A673 (cell line): ENCODE measurements around the gene CGNL1. TPM values are rescaled to one million over a fixed set of nuclear protein-coding genes. Genes with fewer than 3 reads are reported as not detected.

Experiments
- BruUV-seq: library from RNA; stranded (reverse); fragments of 400-500 nt; replicated peaks from 2 replicates; lab custom pipeline; 2021; lab: Mats Ljungman, UMichigan
- CTCF ChIA-PET: fragments of 300-600 bp; sonication (Branson Sonifier 250); formaldehyde crosslinking; loops from one replicate; lab custom pipeline; 2022; ENCODE audit warnings: antibody characterized with exemption; lab: Charles Lee
- POLR2A ChIA-PET: fragments of 300-600 bp; sonication (Branson Sonifier 250); formaldehyde crosslinking; loops from one replicate; lab custom pipeline; 2022; ENCODE audit warnings: antibody characterized with exemption; ENCODE audit not compliant: low non-redundant PET; lab: Charles Lee
- DNase-seq: peaks from one replicate; pipeline ENCODE4 v3.0.0-alpha.2; 2015; ENCODE audit warnings: low spot score
- H3K27ac ChIP-seq: fragments of 200-600 bp; sonication (generic); 2 replicates; pipeline ENCODE4 v1.5.1; 2016; ENCODE audit warnings: mixed run types, low read depth, mild to moderate bottlenecking, mixed read lengths, antibody characterized with exemption, low read length; ENCODE audit not compliant: poor library complexity, severe bottlenecking
- H3K27me3 ChIP-seq: fragments of 200-600 bp; sonication (generic); replicated peaks from 2 replicates; pipeline ENCODE4 v1.6.1; 2017; ENCODE audit warnings: mixed run types, low read depth, mild to moderate bottlenecking, mixed read lengths, antibody characterized with exemption, low read length; ENCODE audit not compliant: insufficient read depth, poor library complexity
- H3K36me3 ChIP-seq: fragments of 200-600 bp; sonication (generic); 2 replicates; pipeline ENCODE4 v1.6.1; 2016; ENCODE audit warnings: mixed run types, mild to moderate bottlenecking, mixed read lengths, antibody characterized with exemption, low read length; ENCODE audit not compliant: insufficient read depth, poor library complexity, severe bottlenecking
- H3K4me1 ChIP-seq: fragments of 200-600 bp; sonication (generic); 2 replicates; pipeline ENCODE4 v1.6.1; 2017; ENCODE audit warnings: mixed run types, mild to moderate bottlenecking, mixed read lengths, antibody characterized with exemption, low read length; ENCODE audit not compliant: insufficient read depth, poor library complexity, severe bottlenecking
- H3K4me3 ChIP-seq: fragments of 200-600 bp; sonication (generic); 2 replicates; pipeline ENCODE4 v1.5.1; 2016; ENCODE audit warnings: low read depth, mixed run types, mild to moderate bottlenecking, mixed read lengths, low read length; ENCODE audit not compliant: poor library complexity, severe bottlenecking
- H3K9me3 ChIP-seq: fragments of 200-600 bp; sonication (generic); 2 replicates; pipeline ENCODE4 v1.6.1; 2016; ENCODE audit warnings: mixed run types, low read depth, mild to moderate bottlenecking, mixed read lengths, antibody characterized with exemption, low read length; ENCODE audit not compliant: poor library complexity, severe bottlenecking
- CTCF ChIP-seq: fragments of 300-800, 200-600 bp; sonication (generic); conservative IDR thresholded peaks from 2 replicates; pipeline ENCODE4 v1.5.1; 2017; ENCODE audit warnings: low read depth, mild to moderate bottlenecking, antibody characterized with exemption, low read length, moderate library complexity, mixed read lengths
- EZH2 ChIP-seq: fragments of 200-600 bp; sonication (generic); IDR thresholded peaks from 2 replicates; pipeline ENCODE4 v1.6.1; 2017; ENCODE audit warnings: borderline replicate concordance, low read depth, mild to moderate bottlenecking, mixed read lengths, antibody characterized with exemption, low read length; ENCODE audit not compliant: poor library complexity, severe bottlenecking
- intact Hi-C: fragments of 100-400 bp; cut with micrococcal nuclease; formaldehyde crosslinking; loops from one replicate; pipeline ENCODE4 v1.10.0; 2022; ENCODE audit not compliant: unreplicated experiment
- total RNA-seq: library from RNA; stranded (reverse); gene quantifications from 2 replicates; pipeline ENCODE4 v1.2.3, GENCODE V29; 2021

The CGNL1 gene
- total RNA-seq, 1 experiment from 2014 or later = 0.58 TPM

GRCh38 chr15:57544848-57545480 lies 168.7 kb downstream of the CGNL1 start:
- CTCF ChIA-PET = no interaction called here

GRCh38 chr15:57545995-57546394 lies 169.7 kb downstream of the CGNL1 start:
- Histone ChIP-seq H3K27ac (no peak overlapping the region), H3K9me3 (no peaks in the 10 kb centered on the region), H3K36me3 (no peaks in the 10 kb centered on the region), H3K27me3 (no peaks in the 10 kb centered on the region), H3K4me1 (no peaks in the 10 kb centered on the region), H3K4me3 (no peak overlapping the region)
- DNase-seq = no peak
- TF ChIP-seq EZH2 (no peak), CTCF (no peak)
- intact Hi-C loops = no loop called here
- no TSS peak for BruUV-seq
- CTCF ChIA-PET = no interaction called here
- POLR2A ChIA-PET = no interaction called here

More at GRCh38 chr15:57544848-57545480, 168.7 kb downstream of the CGNL1 start:
- BruUV-seq = no TSS peak
- Histone ChIP-seq H3K4me3 (no peak overlapping the region), H3K36me3 (no peaks in the 10 kb centered on the region), H3K27ac (no peak overlapping the region), H3K27me3 (no peaks in the 10 kb centered on the region), H3K4me1 (no peaks in the 10 kb centered on the region), H3K9me3 (no peaks in the 10 kb centered on the region)
- DNase-seq = no peak
- POLR2A ChIA-PET = no interaction called here
- no peak for TF ChIP-seq CTCF
- intact Hi-C loops = no loop called here

- Histone ChIP-seq H3K9me3 (no peaks in the 10 kb centered on the region), H3K36me3 (no peaks in the 10 kb centered on the region), H3K27ac (no peak overlapping the region), H3K27me3 (no peaks in the 10 kb centered on the region), H3K4me3 (no peak overlapping the region), H3K4me1 (peaks cover 13% of the 10 kb centered on the region)
- BruUV-seq = no TSS peak
- intact Hi-C loops = no loop called here
- ChIA-PET POLR2A (interaction anchor here (0.5 kb wide), 1 partner anchor 120 kb away, joined by 4 read pairs; no protein-coding TSS in a partner anchor), CTCF (no interaction called here)
- no peak for DNase-seq
- TF ChIP-seq EZH2 (no peak), CTCF (no peak)
These were observed 171.0 kb downstream of the CGNL1 start for GRCh38 chr15:57547243-57547755.
